ENCODE data around the gene PTPN7. TPM values are rescaled to one million over a fixed set of nuclear protein-coding genes. Genes with fewer than 3 reads are reported as not detected.
"Not testable (repeated sequence)": the region's sequence is repeated elsewhere in the genome, so short reads cannot be mapped to it uniquely, and the experiment has no call there.

PTPN7 gene
- total RNA-seq, 1 donor from 2014 or later = 4.2 TPM

DNA sequence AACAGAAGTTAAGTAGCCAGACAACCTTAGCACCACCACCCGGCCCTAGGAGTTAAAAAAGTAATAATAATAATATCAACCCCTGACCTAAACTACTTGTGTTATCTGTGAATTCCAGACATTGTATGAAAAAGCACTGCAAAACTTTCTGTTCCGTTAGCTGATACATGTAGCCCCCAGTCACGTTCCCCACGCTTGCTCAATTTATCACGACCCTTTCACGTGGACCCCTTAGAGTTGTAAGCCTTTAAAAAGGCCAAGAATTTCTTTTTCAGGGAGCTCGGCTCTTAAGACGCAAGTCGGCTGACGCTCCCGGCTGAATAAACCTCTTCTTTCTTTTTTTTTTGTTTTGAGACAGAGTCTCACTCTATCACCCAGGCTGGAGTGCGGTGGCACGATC, 6.7 kb upstream of the PTPN7 start:
- not testable (repeated sequence) for DNase-seq (ENCODE audit: low spot score)

DNA sequence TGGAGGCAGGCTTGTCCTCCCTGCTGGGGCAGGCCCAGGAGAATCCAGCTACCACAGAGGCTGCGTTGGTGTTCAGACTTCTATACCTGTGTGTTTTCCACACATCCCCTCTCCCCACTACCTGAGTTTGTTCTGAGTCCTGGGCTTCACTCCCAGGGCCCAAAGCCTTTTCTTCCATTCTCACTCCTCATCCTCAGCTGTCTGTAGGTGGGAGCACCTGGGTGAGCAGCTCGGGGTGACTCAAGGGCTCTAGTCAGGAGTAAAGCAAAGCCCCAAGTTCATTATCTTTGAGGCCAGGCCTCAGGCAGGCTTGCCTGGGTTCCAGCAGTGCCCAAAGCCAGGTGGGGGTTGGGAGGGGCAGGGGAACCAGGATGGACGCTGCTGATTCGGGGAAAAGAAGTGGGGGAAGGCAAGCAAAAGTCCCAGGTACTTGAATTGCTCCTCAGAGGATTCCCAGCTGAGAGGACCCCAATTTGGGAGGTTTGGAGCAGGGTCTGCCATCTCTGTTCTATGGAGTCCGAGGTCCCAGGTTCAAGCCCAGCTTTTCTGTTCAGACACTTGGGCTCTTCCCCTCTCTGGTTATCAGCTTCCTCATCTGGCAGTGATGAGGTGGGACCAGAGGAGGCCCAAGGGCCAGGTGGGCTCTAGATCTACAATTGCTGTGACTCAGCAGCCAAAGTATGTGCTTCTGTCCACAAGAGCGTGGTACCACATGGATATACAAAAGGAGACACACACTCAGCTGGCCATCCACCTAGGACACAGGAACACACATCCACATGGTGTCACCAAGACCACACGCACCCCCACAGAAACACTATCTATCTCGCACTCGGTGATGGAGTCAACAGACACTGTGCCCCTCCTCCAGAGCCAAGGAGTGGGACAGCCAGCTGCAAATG, 5.8 kb upstream of the PTPN7 start:
- DNase-seq (ENCODE audit: low spot score) = no peak

DNA sequence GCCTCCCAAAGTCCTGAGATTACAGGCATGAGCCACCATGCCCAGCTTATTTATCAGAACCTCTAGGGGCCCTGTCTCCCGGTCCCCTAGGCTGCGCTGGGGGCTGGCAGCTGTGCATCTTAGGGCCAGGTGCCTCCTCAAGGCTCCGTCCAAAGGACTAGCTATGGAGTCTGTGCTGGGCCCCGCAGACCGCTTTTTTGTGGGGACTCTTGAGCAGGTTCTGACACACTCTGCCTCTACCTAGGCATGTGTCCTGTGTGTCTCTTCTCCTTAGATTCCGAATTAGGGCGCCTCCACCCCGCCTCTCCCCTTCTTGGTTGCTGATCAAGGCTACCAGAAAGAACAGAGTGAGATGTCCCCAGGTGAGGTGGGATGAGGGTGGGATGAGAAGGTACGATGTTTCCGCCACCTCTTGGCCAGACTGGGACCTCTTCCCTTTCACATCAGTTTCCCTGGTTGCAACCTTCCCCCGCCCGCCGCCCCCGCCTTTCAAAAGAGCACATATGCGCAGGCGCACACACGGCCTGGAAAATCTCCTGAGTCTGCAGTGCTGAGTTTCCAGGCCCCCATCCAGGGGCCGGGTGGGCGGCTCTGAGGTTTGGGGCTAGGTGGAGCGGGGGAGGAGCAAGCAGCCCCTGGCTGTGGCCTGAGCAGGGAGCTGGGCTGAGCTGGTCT, 5.0 kb upstream of the PTPN7 start:
- no peak for DNase-seq (ENCODE audit: low spot score)

DNA sequence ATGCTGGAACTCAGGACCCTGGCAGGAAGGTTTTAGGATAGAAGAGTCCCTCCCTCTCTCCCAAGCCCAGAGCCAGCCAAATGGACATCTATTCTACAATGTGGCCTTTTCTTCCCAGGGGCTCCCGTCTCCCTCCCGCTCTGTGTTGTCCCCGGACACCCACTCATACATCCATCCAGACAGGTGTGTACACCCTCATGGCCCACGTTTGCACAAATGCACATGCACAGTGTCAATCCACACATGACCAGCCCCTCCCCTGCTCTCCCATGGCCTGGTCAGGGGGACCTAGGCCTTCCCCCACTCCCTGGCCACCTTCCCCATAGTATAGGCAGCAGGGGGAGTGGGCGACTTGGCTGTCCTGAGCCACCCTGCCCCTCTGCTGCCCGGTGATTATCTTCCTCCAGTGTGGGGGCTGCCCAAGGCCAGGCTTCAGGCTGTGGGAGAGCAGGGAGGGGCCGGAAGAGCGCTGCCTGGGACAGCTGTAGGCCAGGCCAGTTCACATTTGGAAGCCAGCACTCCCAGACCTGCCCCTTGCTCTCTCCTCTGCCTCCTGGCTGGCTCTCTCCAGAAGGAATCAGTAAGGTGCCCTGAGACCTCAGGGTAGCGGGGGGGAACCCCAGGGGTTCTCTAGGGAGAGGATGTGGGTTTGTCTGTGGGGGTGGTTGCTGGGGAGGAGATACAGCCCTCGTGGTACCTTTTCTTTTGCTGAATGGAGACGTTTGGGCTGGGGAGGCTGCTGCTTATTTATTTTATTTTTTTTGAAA, 4.1 kb upstream of the PTPN7 start:
- no peak for DNase-seq (ENCODE audit: low spot score)

DNA sequence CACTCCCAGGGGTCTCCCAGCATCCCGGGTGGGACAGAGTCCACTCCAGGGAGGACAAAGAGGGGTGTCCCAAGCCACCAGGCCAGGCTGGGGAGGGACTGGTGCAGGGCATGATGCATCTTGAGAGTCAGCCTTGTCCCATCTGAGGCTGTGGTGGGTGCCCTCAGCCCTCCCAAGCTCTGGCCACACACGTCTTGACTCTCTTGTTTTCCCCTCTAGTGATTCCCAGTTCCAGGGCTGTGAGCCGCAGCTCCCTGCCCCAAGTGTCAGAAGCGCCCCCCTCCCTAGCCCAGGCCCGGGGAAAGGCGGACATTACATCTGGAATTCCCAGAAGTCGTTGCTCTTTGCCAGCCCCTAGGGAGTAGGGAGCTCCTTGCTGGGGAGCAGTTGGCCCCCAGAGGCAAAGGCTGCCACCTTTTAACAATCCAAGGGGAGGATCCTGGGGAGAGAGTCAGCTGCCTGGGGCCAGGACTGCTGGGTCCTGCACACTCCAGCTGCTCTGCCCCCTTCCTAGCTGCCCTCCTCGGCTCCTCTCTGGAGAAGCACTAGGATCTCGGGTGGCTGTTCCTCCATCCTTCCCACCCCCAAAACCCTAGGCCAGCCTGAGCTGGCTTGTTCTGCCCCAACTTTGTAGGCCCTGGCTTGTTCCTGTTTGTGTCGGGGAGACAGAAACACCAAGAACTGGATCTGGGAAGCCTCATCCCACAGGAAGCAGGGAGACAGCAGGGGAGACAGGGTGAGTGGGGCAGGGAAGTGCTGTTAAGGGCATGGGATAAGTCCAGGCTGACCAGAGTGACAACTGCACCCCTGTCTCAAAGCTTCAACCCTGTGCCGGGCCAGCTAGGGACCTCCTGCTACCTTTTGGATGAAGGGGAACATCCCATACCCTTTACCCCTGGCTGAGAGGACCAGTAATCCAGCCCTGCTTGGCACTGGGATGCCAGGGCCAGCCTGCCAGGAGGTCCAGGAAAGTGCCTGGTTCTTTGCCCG, 3.2 kb upstream of the PTPN7 start:
- no peak for DNase-seq (ENCODE audit: low spot score)

DNA sequence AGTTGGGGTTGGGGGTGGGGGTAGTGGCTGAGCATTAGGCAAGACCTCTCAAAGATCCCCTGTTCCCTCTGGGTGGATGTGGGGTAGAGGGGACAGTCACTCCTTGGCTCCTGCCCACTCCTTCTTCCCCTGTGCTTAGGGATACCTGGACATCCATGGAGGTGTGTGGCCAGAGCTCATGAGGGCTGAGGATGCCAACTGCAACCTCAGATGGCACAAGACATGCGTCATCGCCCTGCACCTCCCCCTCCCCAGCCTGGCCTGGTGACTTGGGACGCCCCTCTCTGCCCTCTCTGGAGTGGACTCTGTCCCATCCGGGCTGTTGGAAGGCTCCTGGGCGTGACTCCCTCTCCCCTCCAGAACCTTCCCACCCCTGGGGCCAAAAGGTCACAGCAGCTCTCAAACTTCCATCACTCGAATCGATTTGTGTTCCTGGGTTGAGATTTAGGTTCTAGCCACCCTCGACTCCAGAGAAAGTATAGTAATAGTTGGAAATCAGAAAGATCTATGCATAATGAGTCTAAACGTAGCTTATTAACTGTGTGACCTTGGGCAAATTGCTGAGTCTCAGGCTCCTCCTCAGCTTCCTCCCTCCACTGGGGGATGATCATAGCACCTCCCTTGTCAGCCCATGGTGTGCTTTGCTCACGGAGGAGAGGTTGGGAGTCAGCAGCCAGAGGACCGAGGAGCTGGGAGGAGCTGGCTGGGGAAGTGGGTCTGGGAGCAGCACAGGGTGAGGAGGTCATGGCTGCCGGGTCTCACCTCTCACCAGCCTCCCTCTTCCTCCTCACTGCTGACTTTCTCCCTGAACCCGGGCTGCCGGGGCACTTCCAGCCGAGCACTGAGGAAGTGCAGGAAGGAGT, 2.2 kb upstream of the PTPN7 start:
- no peak for DNase-seq (ENCODE audit: low spot score)

DNA sequence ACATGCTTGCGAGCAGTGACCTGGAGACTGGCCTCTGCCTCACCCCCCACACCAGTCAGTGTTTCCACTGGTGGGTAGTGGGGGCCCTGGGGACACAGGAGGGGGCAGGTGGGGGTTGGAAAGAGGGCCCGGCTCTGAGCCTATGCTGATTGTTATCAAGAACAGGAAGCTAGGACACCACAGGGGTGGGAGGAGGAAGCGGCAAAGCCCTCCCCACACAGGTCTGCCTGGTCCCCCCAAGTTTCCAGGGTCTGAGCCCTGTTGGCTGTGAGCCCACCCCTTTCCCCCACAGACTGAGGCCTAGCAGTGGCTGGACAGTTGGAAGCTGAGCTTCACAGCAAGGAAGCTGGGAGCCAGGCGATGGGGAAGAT, 1.6 kb upstream of the PTPN7 start:
- DNase-seq (ENCODE audit: low spot score) = no peak

DNA sequence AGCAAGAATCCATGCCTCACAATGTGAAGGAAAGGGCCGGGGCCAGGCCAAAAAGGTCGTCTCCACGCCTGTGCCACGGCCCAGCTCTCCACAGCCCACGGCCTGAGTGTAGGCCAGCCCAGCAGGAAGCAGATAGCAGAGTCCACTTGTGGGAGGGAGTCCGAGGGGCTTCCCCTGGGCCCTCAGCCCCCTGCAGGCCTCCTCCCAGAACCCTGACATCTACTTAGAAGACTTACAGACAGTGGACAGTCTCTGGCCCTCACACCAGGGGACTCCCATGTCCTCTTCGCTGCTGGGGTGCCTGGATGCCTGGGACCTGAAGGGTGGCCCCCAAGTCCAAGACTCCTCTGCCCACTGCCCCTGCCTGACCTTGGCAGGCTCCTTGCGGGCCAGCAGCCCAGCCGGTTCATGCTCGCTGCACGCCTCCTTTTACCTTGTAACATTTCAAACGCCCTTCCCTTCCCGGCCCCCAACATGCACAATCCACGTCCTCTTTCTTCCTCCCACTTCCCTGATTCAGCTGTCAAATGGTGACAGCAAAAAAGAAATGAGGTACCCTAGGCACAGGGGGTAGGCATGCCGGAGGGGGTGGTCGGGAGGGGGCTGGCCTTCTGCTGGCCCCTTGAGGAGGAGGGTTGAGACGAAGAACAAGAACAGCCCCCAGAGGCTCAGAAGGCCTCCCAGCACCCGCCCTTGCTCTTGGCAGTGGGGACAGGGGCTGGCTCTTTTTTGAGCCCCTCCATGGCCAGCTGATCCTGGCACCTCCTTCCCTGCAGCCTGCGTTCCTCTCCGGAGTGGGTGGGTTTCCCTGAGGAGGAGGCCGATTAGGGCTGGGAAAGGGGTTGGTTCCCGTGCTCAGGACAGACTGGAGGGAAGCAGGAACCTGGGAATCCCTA, 997 bp upstream of the PTPN7 start:
- DNase-seq (ENCODE audit: low spot score) = no peak

DNA sequence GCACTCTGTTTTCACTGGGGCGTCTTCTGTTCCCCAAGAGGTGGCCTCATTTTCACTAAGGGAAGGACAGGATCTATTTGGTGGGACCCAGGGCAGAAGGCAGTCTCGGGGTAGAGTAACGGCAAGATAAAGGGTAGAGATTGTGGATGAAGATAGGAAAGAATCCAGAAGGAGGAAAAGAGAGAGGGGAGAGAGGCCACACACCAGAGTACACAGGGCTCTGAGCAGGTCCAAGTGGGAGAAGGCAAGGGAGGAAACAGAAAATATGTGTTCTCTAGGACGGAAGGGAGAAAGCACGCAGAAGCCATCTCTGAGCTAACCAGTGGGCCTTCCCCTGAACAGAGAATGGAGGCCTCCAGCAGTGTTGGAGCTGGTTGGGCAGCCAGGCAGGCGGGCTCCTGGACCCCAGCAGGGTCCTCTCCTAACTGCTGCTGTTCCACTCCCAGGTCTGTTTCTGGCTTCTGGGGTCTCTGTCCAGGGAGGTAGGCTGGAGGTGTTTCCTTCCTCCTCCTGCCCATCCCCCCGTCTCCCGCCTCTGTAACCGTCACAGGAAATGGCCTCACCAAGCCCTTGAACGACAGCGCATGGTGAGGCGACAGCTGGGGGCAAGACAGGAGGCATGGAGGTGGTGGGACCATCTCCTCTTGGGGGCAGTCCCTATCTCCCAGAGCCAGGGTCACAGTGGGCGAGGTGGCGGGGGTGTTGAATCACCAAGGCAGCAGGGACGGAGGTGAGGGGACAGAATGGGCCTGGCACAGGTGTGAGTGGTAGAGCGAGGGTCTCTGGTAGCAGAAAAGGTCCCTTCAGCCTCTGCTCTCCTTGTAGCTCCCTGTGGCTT, 649 bp downstream of the PTPN7 start:
- DNase-seq (ENCODE audit: low spot score) = no peak

DNA sequence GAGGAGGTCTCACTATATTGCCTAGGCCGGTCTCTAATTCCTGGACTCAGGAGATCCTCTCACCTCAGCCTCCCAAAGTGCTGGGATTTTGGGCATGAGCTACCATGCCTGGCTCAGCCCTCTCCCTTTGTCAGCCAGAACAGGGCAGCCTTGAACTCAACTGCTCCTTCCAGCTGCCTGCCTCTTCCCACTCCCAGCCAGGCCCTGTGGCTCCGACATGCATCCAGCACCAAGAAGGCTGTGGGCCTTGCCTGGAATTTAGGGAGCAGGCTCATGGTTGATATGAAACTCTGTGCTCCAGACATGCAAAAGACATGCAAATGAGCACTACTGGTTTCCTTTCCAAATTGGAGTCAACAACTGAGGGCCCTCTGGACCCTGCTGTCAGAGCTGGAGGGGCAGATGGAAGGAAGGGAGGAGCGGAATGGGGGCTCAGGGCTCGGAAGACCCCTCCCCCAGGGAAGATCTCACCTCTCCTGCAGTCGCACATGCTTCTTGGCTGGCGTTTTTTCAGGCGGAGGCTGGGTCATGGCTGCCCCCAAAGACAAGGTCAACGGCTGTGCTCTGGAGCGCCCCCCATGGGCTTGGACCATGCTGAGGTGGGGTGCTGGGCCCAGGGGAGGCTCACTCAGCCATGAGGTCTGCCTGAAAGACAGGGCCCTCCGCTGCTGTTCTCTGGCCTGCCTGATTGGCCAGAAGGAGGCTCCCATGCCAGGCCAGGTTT, 1.4 kb downstream of the PTPN7 start:
- no peak for DNase-seq (ENCODE audit: low spot score)

DNA sequence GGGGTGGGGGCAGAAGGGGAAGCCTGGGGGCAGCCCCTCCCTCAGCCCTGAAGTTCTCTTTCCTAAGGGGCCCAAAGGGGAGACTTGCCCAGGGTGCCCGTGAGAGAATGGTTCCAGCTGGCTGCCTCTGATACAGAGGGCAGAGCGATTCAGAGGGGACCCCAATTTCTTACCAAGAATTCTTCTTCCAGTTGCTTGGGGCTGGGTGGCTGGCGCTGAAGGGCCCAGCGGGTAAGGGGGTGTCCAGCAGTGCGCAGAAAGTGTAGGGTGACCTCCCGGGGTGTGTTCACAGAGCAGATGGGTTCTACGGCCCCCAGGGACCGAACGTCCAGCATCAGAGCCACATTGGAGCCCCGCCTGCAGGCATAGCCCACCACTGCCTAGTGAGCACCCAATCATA, 2.5 kb downstream of the PTPN7 start:
- DNase-seq (ENCODE audit: low spot score) = no peak

DNA sequence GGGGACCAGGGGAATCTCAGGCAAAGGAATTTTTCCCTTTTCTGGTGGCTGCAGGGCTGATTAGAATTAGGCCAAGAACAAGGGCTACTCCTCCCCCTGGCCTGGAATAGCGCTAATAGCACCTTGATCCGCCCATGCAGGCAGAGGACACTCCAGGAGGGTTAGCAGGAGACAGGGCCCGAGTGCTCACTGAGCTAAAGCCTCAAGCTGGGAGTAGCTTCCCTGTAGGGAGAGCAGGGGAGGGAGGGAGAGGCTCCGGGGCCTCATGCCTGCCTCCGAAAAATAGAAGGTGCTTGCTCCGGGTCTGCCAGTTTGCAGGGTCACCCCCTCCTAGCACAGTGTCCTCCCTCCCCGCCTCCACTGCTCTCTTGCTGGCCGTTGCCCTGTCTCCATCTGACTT, 3.8 kb downstream of the PTPN7 start:
- DNase-seq (ENCODE audit: low spot score) = no peak

DNA sequence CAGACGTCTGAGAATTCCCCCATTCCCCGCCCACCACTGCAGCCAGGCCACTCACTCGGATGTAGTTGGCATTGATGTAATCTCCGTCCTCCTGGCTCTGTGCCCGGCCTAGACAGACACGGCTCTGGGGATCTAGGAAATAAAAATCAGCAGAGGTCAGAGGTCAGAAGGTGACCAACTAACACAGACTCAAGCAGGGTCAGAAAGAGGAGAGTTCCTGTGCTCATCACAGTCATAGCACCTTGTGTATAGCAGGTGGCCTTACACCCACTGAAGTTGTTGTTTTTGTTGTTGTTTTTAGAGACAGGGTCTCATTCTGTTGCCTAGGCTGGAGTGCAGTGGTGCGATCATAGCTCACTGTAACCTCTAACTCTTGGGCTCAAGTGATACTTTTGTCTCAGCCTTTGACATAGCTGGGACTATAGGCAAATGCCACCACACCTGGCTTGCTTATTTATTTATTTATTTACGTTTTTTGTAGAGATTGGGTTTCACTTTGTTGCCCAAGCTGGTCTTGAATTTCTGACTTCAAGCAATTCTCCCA, 4.9 kb downstream of the PTPN7 start:
- DNase-seq (ENCODE audit: low spot score) = peak; percentile 72

DNA sequence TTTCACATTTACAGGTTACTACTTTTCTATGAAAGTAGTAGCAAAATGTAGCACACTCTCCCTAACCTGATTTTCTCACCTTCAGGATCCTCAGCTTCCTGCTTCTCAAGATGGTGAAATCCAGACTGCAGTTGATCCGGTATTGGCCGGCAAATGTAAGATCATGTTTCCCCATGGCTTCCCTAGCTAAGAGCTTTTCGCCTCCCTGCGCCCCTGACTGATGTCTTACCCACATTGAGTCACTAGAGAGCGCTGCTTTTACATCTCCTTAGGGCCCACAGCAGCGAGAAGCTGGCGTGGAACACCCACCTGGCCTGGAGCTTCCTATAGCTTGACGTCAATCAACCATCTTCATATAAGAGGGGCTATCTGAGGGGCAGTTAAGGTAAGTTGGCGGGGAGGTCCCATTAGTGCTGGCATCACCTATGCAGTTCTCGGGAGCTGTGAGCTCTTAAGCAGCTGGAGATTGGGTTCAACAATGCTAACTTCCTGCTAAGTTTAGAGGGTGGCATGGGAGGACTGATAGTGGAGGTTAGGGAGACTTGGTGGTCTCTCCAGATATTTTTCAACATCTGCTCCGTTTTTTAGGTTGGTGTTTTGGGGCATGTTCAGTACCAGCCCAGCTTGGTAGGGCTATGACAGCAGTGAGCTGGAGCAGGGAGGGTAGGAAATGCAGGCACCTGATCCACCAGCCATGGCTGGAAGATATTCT, 5.5 kb downstream of the PTPN7 start:
- no peak for DNase-seq (ENCODE audit: low spot score)

DNA sequence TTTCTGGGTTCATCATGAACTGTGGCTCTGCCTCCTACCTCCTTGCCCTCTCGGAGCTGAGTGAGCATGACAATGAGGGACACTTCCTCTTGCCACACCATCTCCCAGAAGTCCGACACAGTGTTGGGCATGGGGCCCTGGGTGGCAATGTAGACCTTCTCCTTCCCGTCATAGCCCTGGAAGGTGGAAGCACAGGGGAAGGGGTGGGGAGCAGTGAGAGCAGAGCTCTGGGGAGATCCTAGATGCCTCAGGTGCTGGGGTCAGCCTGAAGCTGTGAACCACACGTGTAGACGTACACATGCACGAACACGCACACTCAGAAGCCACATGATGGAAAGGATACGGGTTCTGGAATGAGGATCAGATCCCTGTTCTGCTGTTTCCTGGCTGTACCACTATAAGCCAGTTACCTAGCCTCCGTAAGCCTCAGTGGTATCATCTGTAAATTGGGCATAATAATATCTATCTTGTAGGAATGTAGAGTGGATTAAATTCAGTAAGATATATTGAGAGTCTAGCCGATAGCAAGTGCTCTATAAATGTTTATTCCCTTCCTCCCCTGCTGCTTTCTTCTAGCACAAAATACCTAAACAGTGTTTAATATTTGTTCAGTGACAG, 6.1 kb downstream of the PTPN7 start:
- DNase-seq (ENCODE audit: low spot score) = no peak

DNA sequence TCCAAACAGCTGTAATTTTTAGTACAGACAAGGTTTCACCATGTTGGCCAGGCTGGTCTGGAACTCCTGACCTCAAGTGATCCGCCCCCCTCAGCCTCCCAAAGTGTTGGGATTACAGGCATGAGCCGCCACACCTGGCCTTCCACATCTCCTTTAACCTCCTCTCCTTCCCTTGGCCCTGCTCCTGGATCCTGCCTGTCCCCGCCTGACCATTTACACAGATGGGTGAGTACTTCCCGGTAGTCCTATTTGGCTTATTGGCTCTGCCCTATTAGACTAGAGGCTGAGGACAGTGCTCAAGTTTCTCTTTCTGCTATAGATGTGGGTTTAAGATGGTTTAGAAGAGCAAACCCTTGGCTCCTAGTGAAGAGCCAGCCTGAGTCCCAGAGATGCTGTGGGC, 7.1 kb downstream of the PTPN7 start:
- DNase-seq (ENCODE audit: low spot score) = no peak

Data from ureter (tissue), 1 donor.